Endodermal cell (in vitro differentiated cells): ENCODE results near the gene CCND2. TPM values are rescaled to one million over a fixed set of nuclear protein-coding genes. Genes with fewer than 3 reads are reported as not detected.

Experiments
- DNase-seq: peaks from one replicate; pipeline ENCODE4 v3.0.0-alpha.2; 2017
- H3K27ac ChIP-seq: 2 replicates; pipeline ENCODE4 v1.5.1; 2013; ENCODE audit warnings: mild to moderate bottlenecking, low read depth, low read length, moderate library complexity
- H3K27me3 ChIP-seq: 2 replicates; pipeline ENCODE4 v1.6.1; 2013; ENCODE audit warnings: mild to moderate bottlenecking, low read length, moderate library complexity; ENCODE audit not compliant: insufficient read depth, control insufficient read depth, poor library complexity, severe bottlenecking
- H3K36me3 ChIP-seq: 2 replicates; pipeline ENCODE4 v1.7.0; 2013; ENCODE audit warnings: mild to moderate bottlenecking, low read length, moderate library complexity; ENCODE audit not compliant: control insufficient read depth, insufficient read depth
- H3K4me1 ChIP-seq: one replicate; pipeline ENCODE4 v1.7.0; 2013; ENCODE audit warnings: low read length; ENCODE audit not compliant: control insufficient read depth, insufficient read depth
- H3K4me3 ChIP-seq: 2 replicates; pipeline ENCODE4 v1.5.1; 2013; ENCODE audit warnings: mild to moderate bottlenecking, low read length, moderate library complexity
- H3K9ac ChIP-seq: 2 replicates; pipeline ENCODE4 v1.6.1; 2013; ENCODE audit warnings: mild to moderate bottlenecking, low read length, moderate library complexity; ENCODE audit not compliant: poor library complexity, severe bottlenecking; ENCODE audit errors: extremely low read depth
- H3K9me3 ChIP-seq: 2 replicates; pipeline ENCODE4 v1.6.1; 2013; ENCODE audit warnings: mild to moderate bottlenecking, low read length, moderate library complexity; ENCODE audit not compliant: control insufficient read depth
- H3K27ac Mint-ChIP-seq: 2 replicates; pipeline ENCODE4 v1.8.0; 2020; ENCODE audit warnings: mixed read lengths
- H3K27me3 Mint-ChIP-seq: 2 replicates; pipeline ENCODE4 v1.8.0; 2021; ENCODE audit warnings: mild to moderate bottlenecking, mixed read lengths; ENCODE audit not compliant: insufficient read depth
- H3K36me3 Mint-ChIP-seq: 2 replicates; pipeline ENCODE4 v1.8.0; 2020; ENCODE audit warnings: low read depth, mixed read lengths
- H3K4me1 Mint-ChIP-seq: 2 replicates; pipeline ENCODE4 v1.8.0; 2020; ENCODE audit warnings: mixed read lengths
- H3K4me3 Mint-ChIP-seq: 2 replicates; pipeline ENCODE4 v1.8.0; 2020; ENCODE audit warnings: mild to moderate bottlenecking, moderate library complexity, mixed read lengths
- H3K9me3 Mint-ChIP-seq: 2 replicates; pipeline ENCODE4 v1.8.0; 2020; ENCODE audit warnings: mild to moderate bottlenecking, mixed read lengths
- CTCF ChIP-seq: fragments of 200-600 bp; sonication (generic); conservative IDR thresholded peaks from 2 replicates; pipeline ENCODE4 v1.5.0; 2021; ENCODE audit warnings: antibody characterized with exemption, mild to moderate bottlenecking
- whole genome bisulfite sequencing, 2 experiments: methylation state at CpG; one replicate each; pipeline versions ENCODE4 v1.1.5 to v1.1.7; 2013; ENCODE audit warnings: missing lambda C conversion rate in 2 of 2, mixed read lengths in 1 of 2; ENCODE audit not compliant: insufficient coverage in 1 of 2, insufficient read length in 1 of 2; 5-methylcytosine and 5-hydroxymethylcytosine counted together
- total RNA-seq, 2 donors: library from RNA; stranded (reverse); fragmentation: NEBNext Ultra II Directional in 1 of 2; extraction: Animal tissue kit (Norgen Biotek cat#: 25700) in 1 of 2; gene quantifications; 2 replicates in 1 of 2; 3 replicates in 1 of 2; pipeline ENCODE4 v1.2.1, GENCODE V29; 2021

The CCND2 gene
- total RNA-seq, 2 donors from 2014 or later = 286 to 362 TPM

DNA sequence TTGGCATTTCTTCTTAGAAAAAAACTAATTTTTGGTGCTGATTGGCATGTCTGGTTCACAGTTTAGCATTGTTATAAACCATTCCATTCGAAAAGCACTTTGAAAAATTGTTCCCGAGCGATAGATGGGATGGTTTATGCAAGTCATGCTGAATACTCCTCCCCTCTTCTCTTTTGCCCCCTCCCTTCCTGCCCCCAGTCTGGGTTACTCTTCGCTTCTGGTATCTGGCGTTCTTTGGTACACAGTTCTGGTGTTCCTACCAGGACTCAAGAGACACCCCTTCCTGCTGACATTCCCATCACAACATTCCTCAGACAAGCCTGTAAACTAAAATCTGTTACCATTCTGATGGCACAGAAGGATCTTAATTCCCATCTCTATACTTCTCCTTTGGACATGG lies 27.3 kb downstream of the CCND2 start:
- H3K27me3 ChIP-seq = no peaks in the 10 kb centered on the region
- no peak overlapping the region for H3K4me3 Mint-ChIP-seq
- no peak overlapping the region for H3K4me3 ChIP-seq
- H3K9ac ChIP-seq = no peak overlapping the region
- TF ChIP-seq CTCF = no peak
- H3K9me3 Mint-ChIP-seq = no peaks in the 10 kb centered on the region
- DNase-seq = no peak
- no peaks in the 10 kb centered on the region for H3K27me3 Mint-ChIP-seq
- H3K4me1 ChIP-seq = no peaks in the 10 kb centered on the region
- no peaks in the 10 kb centered on the region for H3K4me1 Mint-ChIP-seq
- H3K27ac ChIP-seq = no peak overlapping the region
- 94 to 96% methylated on average over 3 to 5 of the region's 5 CpGs for WGBS, 2 experiments
- no peak overlapping the region for H3K27ac Mint-ChIP-seq
- H3K36me3 ChIP-seq = peaks cover 47% of the 10 kb centered on the region
- H3K36me3 Mint-ChIP-seq = peaks cover 89% of the 10 kb centered on the region
- H3K9me3 ChIP-seq = no peaks in the 10 kb centered on the region

DNA sequence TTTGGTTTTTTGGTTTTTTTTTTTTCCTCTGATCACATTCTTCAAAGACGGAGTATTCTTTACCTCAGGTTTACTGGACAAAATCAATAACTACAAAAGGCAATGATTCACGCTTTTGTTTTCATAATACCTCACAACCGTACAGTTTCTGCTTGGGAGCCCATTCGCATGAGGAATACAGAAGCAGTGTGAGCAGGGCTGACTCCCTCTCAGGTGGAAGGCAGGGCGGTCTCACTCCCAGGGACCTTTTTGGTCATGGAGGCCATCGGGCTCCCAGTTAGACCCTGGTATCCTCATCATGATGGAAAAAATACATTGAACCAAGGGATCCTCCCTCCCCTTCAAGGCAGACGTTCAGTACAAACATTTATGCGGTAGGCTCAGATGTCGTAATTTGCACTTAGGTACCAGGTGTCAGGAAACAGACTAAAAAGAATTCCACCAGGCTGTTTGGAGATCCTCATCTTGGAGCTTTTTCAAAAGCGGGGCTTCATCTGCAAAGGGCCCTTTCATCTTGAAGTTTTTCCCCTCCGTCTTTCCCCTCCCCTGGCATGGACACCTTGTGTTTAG lies 28.5 kb downstream of the CCND2 start:
- TF ChIP-seq CTCF = no peak
- H3K36me3 ChIP-seq = peaks cover 37% of the 10 kb centered on the region
- H3K27ac Mint-ChIP-seq = no peak overlapping the region
- H3K4me1 ChIP-seq = no peaks in the 10 kb centered on the region
- H3K9me3 ChIP-seq = no peaks in the 10 kb centered on the region
- peak overlapping the region; percentile 9 for H3K27ac ChIP-seq
- no peaks in the 10 kb centered on the region for H3K27me3 ChIP-seq
- H3K4me3 Mint-ChIP-seq = no peak overlapping the region
- H3K9me3 Mint-ChIP-seq = no peaks in the 10 kb centered on the region
- no peak for DNase-seq
- no peak overlapping the region for H3K4me3 ChIP-seq
- no peaks in the 10 kb centered on the region for H3K27me3 Mint-ChIP-seq
- H3K36me3 Mint-ChIP-seq = peaks cover 81% of the 10 kb centered on the region
- peaks cover 6% of the 10 kb centered on the region for H3K4me1 Mint-ChIP-seq
- H3K9ac ChIP-seq = no peak overlapping the region
- WGBS, 2 experiments = 94 to 97% methylated on average over 6 to 11 of the region's 11 CpGs

DNA sequence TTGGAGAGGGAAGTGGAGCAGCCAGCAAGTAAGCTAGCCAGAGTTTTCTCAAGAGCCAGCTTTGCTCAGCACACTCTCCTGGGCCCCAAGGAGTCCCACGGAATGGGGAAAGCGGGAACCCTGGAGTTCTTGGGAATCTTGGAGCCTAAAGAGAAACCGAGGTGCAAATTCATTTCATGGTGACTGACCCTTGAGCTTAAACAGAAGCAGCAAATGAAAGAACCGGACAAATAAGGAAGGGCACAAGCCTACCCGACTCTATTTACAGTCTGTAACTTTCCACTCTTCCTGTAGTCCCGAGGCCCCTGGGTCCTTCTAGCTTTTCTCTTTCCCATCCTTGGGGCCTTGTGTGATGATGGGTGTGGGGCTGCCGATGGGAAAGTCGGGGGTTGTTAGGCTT lies 29.3 kb downstream of the CCND2 start:
- DNase-seq = no peak
- no peak overlapping the region for H3K9ac ChIP-seq
- WGBS, 2 experiments = 94 to 96% methylated on average over 5 to 8 of the region's 8 CpGs
- Mint-ChIP-seq H3K27ac (no peak overlapping the region), H3K4me3 (no peak overlapping the region), H3K9me3 (no peaks in the 10 kb centered on the region), H3K27me3 (no peaks in the 10 kb centered on the region), H3K4me1 (peaks cover 12% of the 10 kb centered on the region), H3K36me3 (peaks cover 77% of the 10 kb centered on the region)
- no peaks in the 10 kb centered on the region for H3K9me3 ChIP-seq
- H3K4me3 ChIP-seq = no peak overlapping the region
- no peak overlapping the region for H3K27ac ChIP-seq
- TF ChIP-seq CTCF = no peak
- no peaks in the 10 kb centered on the region for H3K27me3 ChIP-seq
- no peaks in the 10 kb centered on the region for H3K4me1 ChIP-seq
- H3K36me3 ChIP-seq = peaks cover 36% of the 10 kb centered on the region
